ENCODE data around the gene SGSM1.
A peak's percentile ranks its signal among the peaks of the same experiment; 100 is the strongest.

Gene SGSM1

GRCh38 chr22:24954856-24955255 lies 148.8 kb downstream of the SGSM1 start:
- DNase-seq (ENCODE audit: low spot score): no peak
- Histone ChIP-seq H3K27ac (no peak overlapping the region), H3K4me3 (no peak overlapping the region)
- no peak for TF ChIP-seq CTCF (IDR thresholded peaks at IDR 0.05)

GRCh38 chr22:24957043-24957442 lies 151.0 kb downstream of the SGSM1 start:
- no peak overlapping the region for H3K4me3 ChIP-seq
- DNase-seq (ENCODE audit: low spot score): no peak
- no peak overlapping the region for H3K27ac ChIP-seq
- no peak for TF ChIP-seq CTCF (IDR thresholded peaks at IDR 0.05)

GRCh38 chr22:24961217-24961844 lies 155.3 kb downstream of the SGSM1 start:
- Histone ChIP-seq H3K4me3 (no peak overlapping the region), H3K27ac (no peak overlapping the region)
- DNase-seq (ENCODE audit: low spot score): no peak
- TF ChIP-seq CTCF (IDR thresholded peaks at IDR 0.05): no peak

- no peak for TF ChIP-seq CTCF (IDR thresholded peaks at IDR 0.05)
- no peak for DNase-seq (ENCODE audit: low spot score)
- Histone ChIP-seq H3K27ac (no peak overlapping the region), H3K4me3 (no peak overlapping the region)
Measured at GRCh38 chr22:24962094-24962493, 156.1 kb downstream of the SGSM1 start.

GRCh38 chr22:24962835-24963234 lies 156.8 kb downstream of the SGSM1 start:
- Histone ChIP-seq H3K27ac (no peak overlapping the region), H3K4me3 (no peak overlapping the region)
- no peak for TF ChIP-seq CTCF (IDR thresholded peaks at IDR 0.05)
- DNase-seq (ENCODE audit: low spot score): no peak

GRCh38 chr22:24964441-24964840 lies 158.4 kb downstream of the SGSM1 start:
- no peak for DNase-seq (ENCODE audit: low spot score)
- TF ChIP-seq CTCF (IDR thresholded peaks at IDR 0.05): no peak
- no peak overlapping the region for H3K4me3 ChIP-seq
- peak overlapping the region in 1 of 2 donors; percentile 50 for H3K27ac ChIP-seq

- Histone ChIP-seq H3K4me3 (no peak overlapping the region), H3K27ac (peak overlapping the region in 1 of 2 donors; percentile 63)
- no peak for TF ChIP-seq CTCF (IDR thresholded peaks at IDR 0.05)
- DNase-seq (ENCODE audit: low spot score): no peak
Measured at GRCh38 chr22:24965822-24966626, 160.0 kb downstream of the SGSM1 start.

All from coronary artery (tissue), 2 donors.